ENCODE results near the gene BCAR3.
"Not testable (repeated sequence)": the region's sequence is repeated elsewhere in the genome, so short reads cannot be mapped to it uniquely, and the experiment has no call there.

The BCAR3 gene

GRCh38 chr1:93668121-93668520, 13.5 kb downstream of the BCAR3 start:
- no peak for DNase-seq (ENCODE audit: low spot score)

GRCh38 chr1:93667642-93668041, 14.0 kb downstream of the BCAR3 start:
- DNase-seq (ENCODE audit: low spot score): no peak

- no peak for DNase-seq (ENCODE audit: low spot score)
These were observed 14.8 kb downstream of the BCAR3 start for GRCh38 chr1:93666613-93667384.

GRCh38 chr1:93665015-93665414, 16.6 kb downstream of the BCAR3 start:
- no peak for DNase-seq (ENCODE audit: low spot score)

- DNase-seq (ENCODE audit: low spot score): no peak
These were observed 18.4 kb downstream of the BCAR3 start for GRCh38 chr1:93663208-93663614.

GRCh38 chr1:93662481-93663207, 19.0 kb downstream of the BCAR3 start:
- DNase-seq (ENCODE audit: low spot score): no peak

- peak; percentile 53 for DNase-seq (ENCODE audit: low spot score)
These were observed 19.7 kb downstream of the BCAR3 start for GRCh38 chr1:93661829-93662474.

GRCh38 chr1:93661341-93661740, 20.3 kb downstream of the BCAR3 start:
- not testable (repeated sequence) for DNase-seq (ENCODE audit: low spot score)

- DNase-seq (ENCODE audit: low spot score): no peak
These were observed 21.7 kb downstream of the BCAR3 start for GRCh38 chr1:93659822-93660503.

GRCh38 chr1:93658188-93658587, 23.4 kb downstream of the BCAR3 start:
- no peak for DNase-seq (ENCODE audit: low spot score)

- DNase-seq (ENCODE audit: low spot score): no peak
These were observed 25.1 kb downstream of the BCAR3 start for GRCh38 chr1:93656491-93656890.

GRCh38 chr1:93653656-93654055, 28.0 kb downstream of the BCAR3 start:
- DNase-seq (ENCODE audit: low spot score): no peak

- DNase-seq (ENCODE audit: low spot score): no peak
These were observed 29.2 kb downstream of the BCAR3 start for GRCh38 chr1:93652323-93652949.

GRCh38 chr1:93651695-93652094, 29.9 kb downstream of the BCAR3 start:
- DNase-seq (ENCODE audit: low spot score): no peak

- not testable (repeated sequence) for DNase-seq (ENCODE audit: low spot score)
These were observed 31.5 kb downstream of the BCAR3 start for GRCh38 chr1:93650159-93650558.

GRCh38 chr1:93649231-93649630, 32.4 kb downstream of the BCAR3 start:
- DNase-seq (ENCODE audit: low spot score): no peak

GRCh38 chr1:93648656-93649055, 33.0 kb downstream of the BCAR3 start:
- DNase-seq (ENCODE audit: low spot score): no peak

GRCh38 chr1:93641527-93641926, 40.1 kb downstream of the BCAR3 start:
- DNase-seq (ENCODE audit: low spot score): no peak

- DNase-seq (ENCODE audit: low spot score): no peak
These were observed 40.8 kb downstream of the BCAR3 start for GRCh38 chr1:93640656-93641440.

- no peak for DNase-seq (ENCODE audit: low spot score)
These were observed 42.7 kb downstream of the BCAR3 start for GRCh38 chr1:93638981-93639380.

- DNase-seq (ENCODE audit: low spot score): no peak
These were observed 43.3 kb downstream of the BCAR3 start for GRCh38 chr1:93638307-93638847.
